ELR (cell line): Measurements from ENCODE around the gene TEX35.
A peak's percentile ranks its signal among the peaks of the same experiment; 100 is the strongest.

Experiments used
- DNase-seq: peaks from one replicate; pipeline ENCODE4 v3.0.0-alpha.2; 2015; ENCODE audit warnings: low read depth

TEX35 gene

DNA sequence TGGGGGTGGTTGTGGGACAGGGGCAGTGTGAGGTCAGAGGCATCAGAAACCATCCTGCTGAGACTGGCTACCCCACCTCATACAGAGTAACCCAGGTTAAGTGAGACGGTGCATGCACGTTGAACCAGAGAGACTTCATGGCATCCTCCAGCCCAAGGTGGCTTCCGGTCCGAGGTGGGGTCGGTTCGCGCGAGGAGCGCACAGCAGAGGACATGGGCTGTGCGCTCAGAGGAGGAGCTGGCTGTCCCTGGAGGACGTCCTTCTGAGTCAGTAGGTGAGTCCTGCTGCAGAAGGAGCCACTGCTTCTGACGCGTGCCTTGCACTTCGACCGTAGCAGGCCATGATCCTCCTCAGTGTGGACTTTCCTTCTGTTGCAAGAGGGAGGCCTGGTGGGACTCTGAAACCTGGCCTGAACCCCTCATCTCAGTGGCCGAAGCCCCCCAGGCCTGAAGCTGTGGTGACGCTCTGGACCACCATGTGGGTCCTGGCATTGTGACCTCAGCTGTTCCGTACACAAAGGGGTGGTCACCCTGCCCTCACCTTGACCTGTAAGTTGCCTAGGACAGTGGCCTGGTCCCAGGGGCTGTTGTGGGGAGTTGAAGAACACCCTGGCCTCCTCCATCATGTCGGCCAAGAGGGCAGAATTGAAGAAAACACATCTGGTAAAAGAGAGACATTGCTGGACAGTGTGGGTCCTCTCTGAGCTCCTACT lies at the start of gene TEX35:
TSS of gene TEX35 (plus strand) at position 544 of the 712 bp plus-strand sequence. CDS start at position 624, 80 bp downstream.
- no peak for DNase-seq

DNA sequence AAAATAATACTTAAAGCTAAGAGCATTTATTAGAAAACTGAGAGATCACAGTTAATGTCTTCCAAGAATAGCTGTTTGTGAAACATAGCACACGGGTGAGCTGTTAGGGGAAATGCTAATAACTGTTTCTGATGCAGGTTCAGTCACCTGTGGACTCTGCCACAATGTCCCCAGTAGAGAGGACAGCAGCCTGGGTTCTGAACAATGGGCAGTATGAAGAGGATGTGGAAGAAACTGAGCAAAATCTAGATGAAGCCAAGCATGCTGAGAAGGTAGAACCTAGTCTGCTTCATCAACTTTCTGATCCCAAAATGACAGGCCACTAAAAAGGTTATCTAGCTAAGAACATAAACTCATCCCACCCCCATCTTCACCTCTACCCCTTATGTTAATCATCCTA lies 48.8 kb upstream of the TEX35 start:
- DNase-seq: no peak

- DNase-seq: no peak
Measured at GRCh38 chr1:178464566-178464965, 48.3 kb upstream of the TEX35 start.

- peak; percentile 61 for DNase-seq
Measured at GRCh38 chr1:178465011-178465410, 47.9 kb upstream of the TEX35 start.

- DNase-seq: no peak
Measured at GRCh38 chr1:178467837-178468236, 45.1 kb upstream of the TEX35 start.

- no peak for DNase-seq
Measured at GRCh38 chr1:178470411-178470960, 42.4 kb upstream of the TEX35 start.

DNA sequence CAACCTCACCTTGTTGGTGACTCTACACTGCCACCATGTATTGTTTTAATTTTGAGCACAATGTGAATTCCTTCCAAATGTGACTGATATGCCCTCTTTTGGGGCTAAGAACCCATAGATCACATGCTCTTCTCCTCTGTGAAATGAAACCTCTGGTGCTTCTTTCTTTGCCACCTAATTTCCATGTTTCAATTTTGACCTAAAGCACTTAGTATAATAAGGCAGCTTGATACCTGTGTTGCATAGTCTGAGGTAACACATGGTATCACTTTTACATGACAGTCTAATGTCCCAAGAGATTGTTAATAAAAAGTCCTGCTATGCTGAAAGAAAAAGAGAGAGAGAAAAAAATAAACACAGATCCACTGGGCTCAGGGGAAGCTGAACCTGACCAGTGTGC lies 40.4 kb upstream of the TEX35 start:
- no peak for DNase-seq

GRCh38 chr1:178477373-178477772 lies 35.5 kb upstream of the TEX35 start:
- no peak for DNase-seq

GRCh38 chr1:178477841-178478240 lies 35.1 kb upstream of the TEX35 start:
- no peak for DNase-seq

- no peak for DNase-seq
Measured at GRCh38 chr1:178483251-178483957, 29.5 kb upstream of the TEX35 start.

- DNase-seq: no peak
Measured at GRCh38 chr1:178484698-178485225, 28.1 kb upstream of the TEX35 start.

DNA sequence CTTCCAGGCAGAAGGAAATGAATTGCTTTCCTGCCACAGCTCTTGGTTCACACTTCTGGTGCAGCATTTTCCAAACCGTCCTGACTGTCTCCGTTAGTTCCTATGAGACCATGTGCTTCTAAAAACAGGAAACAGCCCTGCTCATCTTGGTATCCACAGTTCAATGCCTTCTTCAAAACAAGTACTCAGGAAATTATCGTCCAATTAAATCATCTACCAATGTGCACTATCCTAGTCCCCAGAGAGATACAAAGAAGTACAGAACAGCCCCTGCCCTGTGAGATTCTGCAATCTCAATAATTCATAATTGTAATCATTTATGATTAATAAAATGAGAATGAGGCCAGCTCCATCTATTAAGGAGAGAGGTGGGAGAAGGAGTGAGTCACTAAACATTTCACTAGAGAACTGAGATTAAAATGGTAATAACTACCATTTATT lies 27.3 kb upstream of the TEX35 start:
- DNase-seq: no peak

GRCh38 chr1:178486100-178487069 lies 26.5 kb upstream of the TEX35 start:
- no peak for DNase-seq

GRCh38 chr1:178487070-178487615 lies 25.8 kb upstream of the TEX35 start:
- DNase-seq: no peak

GRCh38 chr1:178488393-178488792 lies 24.5 kb upstream of the TEX35 start:
- no peak for DNase-seq

GRCh38 chr1:178489399-178489798 lies 23.5 kb upstream of the TEX35 start:
- DNase-seq: no peak

GRCh38 chr1:178490136-178490535 lies 22.8 kb upstream of the TEX35 start:
- DNase-seq: no peak

- DNase-seq: no peak
Measured at GRCh38 chr1:178490967-178491366, 21.9 kb upstream of the TEX35 start.

GRCh38 chr1:178491721-178492120 lies 21.2 kb upstream of the TEX35 start:
- DNase-seq: no peak

DNA sequence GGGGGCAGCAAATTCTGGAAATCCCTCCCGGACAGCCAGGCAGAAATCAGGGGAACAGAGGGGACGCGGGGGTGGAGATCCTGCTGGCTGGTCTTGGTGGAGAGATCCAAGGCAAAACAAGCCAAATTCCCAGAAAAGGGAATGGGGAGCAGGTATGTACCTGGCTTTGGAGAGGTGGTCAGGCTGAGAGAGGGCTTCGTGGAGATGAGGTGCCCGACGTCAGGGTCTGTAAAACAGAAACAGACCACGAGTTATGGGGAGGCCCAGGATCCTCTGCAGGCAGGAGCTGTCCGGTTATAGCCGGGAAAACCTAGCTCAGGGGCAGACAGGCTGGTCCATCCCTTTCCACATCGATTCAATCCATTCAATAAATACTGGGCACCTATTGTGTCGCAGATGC lies 20.6 kb upstream of the TEX35 start:
- no peak for DNase-seq

DNA sequence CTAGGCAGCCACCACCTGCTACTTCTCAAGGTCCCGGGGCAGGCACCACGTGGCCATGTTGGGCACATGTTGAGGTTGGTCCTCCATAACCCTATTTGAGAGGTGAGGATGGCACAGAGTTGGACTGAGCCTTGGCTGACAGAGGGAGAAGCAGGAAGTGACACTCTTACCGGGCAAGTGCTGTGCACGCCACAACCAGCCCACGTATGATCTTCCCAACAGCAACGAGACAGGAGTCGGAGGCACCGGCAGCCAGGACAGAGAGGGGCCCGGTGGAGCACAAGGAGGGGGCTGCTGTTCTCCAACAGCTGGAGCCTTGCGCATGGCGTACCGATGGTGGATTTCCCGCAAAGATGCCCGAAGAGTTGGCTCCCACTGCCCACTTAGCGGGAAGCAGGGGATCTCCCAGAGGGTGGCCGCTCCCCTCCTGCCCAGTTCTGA lies 19.6 kb upstream of the TEX35 start:
- no peak for DNase-seq
